Dermis microvascular lymphatic vessel endothelial cell (primary cell): Measurements from ENCODE around the gene ZNF536. TPM values are rescaled to one million over a fixed set of nuclear protein-coding genes. Genes with fewer than 3 reads are reported as not detected.

Experiments
- DNase-seq, 2 donors: peaks; one replicate each; pipeline versions ENCODE4 v3.0.0 to v3.0.0-alpha.2; 2010; ENCODE audit warnings: low read depth in 2 of 2
- total RNA-seq: library from RNA; depleted of rRNA; stranded (reverse); fragments of >200 nt; gene quantifications from 2 replicates; pipeline ENCODE4 v1.2.1, GENCODE V29; 2014

Gene ZNF536
- total RNA-seq, 1 donor from 2014 or later = not detected

- no peak for DNase-seq
These were observed 232.5 kb downstream of the ZNF536 start for GRCh38 chr19:30604657-30605056.

- DNase-seq = no peak
These were observed 233.1 kb downstream of the ZNF536 start for GRCh38 chr19:30605333-30605732.

GRCh38 chr19:30606114-30607050 lies 234.2 kb downstream of the ZNF536 start:
- no peak for DNase-seq
